GM12801 (cell line): Measurements from ENCODE around the gene TRPV3.

Experiments
- CTCF ChIP-seq: IDR thresholded peaks from one replicate; pipeline ENCODE4 v1.5.1; 2011; ENCODE audit warnings: control low read depth; ENCODE audit not compliant: insufficient read length; ENCODE audit errors: extremely low read depth

TRPV3 gene

DNA sequence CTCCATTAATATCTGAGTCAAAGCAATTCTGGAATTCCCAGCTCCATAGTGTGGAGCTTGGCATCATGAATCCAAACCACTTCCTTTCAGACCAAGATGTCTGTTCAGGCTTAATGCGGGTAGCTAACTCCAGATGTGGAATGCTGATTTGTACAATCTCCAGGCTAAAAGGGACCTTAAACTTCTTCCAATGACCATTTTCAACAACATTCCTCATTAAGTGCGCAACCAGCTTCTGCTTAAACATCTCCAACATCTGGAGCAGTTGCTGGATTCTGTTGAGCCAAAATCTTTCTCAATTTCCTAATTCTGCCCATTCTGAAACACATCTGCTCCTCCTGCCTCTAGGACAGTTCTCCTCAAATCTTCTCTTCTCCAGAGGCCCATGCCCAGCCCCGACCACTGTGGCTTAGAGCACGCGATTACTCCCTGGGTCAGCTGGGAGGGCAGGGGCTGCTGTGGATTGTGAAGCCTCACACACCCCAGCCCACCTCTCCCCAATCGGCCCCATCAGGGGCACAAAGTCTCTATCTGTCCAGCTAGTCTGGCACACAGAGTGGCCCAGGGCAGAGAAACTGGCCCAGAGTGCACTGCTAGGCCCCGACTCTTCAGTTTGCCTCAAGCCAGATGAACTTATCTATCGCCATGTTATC lies 45.6 kb downstream of the TRPV3 start:
- no peak for TF ChIP-seq CTCF

GRCh38 chr17:3510090-3510489 lies 47.5 kb downstream of the TRPV3 start:
- no peak for TF ChIP-seq CTCF

GRCh38 chr17:3507869-3508268 lies 49.7 kb downstream of the TRPV3 start:
- no peak for TF ChIP-seq CTCF

- no peak for TF ChIP-seq CTCF
Measured at GRCh38 chr17:3507071-3507470, 50.5 kb downstream of the TRPV3 start.

- TF ChIP-seq CTCF, result no peak
Measured at GRCh38 chr17:3506054-3506453, 51.6 kb downstream of the TRPV3 start.

- TF ChIP-seq CTCF, result no peak
Measured at GRCh38 chr17:3505008-3505407, 52.6 kb downstream of the TRPV3 start.

- TF ChIP-seq CTCF, result no peak
Measured at GRCh38 chr17:3503285-3503684, 54.3 kb downstream of the TRPV3 start.
